ENCODE measurements around the gene FHOD3. TPM values are rescaled to one million over a fixed set of nuclear protein-coding genes. Genes with fewer than 3 reads are reported as not detected.

FHOD3 gene
- total and polyA plus RNA-seq, 4 donors = 0.57 to 1.3 (median 1.2) TPM; not detected in 1

DNA sequence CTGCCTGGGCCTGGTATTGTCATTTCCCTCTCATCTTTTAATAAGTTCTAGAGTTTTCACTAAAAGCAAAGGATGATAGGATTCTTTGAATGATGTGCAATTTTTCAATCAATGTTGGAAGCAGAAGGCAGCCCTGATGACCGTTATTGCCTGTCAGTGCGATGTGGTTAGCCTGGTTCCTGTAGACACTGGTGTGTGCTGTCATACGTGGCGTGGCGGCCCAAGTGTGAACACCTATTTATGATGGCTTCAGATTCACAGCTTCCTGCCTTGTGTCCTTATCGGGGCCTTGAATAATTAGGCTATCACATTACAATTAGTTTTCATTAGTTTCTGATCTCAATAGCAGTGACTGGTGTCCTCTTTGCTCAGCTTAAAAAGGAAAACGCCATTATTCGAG, 312.7 kb downstream of the FHOD3 start (continued):
- TF ChIP-seq, protein P1, sequence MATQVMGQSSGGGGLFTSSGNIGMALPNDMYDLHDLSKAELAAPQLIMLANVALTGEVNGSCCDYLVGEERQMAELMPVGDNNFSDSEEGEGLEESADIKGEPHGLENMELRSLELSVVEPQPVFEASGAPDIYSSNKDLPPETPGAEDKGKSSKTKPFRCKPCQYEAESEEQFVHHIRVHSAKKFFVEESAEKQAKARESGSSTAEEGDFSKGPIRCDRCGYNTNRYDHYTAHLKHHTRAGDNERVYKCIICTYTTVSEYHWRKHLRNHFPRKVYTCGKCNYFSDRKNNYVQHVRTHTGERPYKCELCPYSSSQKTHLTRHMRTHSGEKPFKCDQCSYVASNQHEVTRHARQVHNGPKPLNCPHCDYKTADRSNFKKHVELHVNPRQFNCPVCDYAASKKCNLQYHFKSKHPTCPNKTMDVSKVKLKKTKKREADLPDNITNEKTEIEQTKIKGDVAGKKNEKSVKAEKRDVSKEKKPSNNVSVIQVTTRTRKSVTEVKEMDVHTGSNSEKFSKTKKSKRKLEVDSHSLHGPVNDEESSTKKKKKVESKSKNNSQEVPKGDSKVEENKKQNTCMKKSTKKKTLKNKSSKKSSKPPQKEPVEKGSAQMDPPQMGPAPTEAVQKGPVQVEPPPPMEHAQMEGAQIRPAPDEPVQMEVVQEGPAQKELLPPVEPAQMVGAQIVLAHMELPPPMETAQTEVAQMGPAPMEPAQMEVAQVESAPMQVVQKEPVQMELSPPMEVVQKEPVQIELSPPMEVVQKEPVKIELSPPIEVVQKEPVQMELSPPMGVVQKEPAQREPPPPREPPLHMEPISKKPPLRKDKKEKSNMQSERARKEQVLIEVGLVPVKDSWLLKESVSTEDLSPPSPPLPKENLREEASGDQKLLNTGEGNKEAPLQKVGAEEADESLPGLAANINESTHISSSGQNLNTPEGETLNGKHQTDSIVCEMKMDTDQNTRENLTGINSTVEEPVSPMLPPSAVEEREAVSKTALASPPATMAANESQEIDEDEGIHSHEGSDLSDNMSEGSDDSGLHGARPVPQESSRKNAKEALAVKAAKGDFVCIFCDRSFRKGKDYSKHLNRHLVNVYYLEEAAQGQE (IDR thresholded peaks at IDR 0.05) = no peak
- TF ChIP-seq NR2F2 (IDR thresholded peaks at IDR 0.05) = no peak
- no peak for TF ChIP-seq SP1 (IDR thresholded peaks at IDR 0.05)
- TF ChIP-seq RAD21 (IDR thresholded peaks at IDR 0.05) = no peak

DNA sequence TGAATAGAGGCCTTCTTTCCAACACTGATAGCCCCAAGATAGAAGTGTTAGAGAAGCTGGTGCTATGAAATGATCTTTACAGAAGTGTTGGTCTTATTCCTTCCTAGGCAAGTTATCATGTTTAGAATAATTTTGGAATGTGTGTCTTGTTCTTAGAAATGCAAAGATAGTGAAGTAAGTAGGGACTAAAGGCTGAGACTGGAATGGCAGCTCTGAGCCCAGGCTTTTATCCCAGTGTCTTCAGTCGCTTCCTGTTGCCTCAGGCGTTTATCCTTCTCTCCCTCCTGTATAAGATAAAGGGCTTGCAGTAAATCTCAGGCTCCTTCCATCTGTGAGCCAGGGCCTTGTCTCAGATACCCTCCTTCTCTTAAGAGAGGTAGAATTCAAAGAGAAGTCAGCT, 313.1 kb downstream of the FHOD3 start:
- 81% methylated on average over 2 of the region's 2 CpGs for WGBS

More for the DNA sequence above, 313.1 kb downstream of the FHOD3 start:
- DNase-seq (ENCODE audit: low spot score) = no peak
- Histone ChIP-seq H3K9ac (ENCODE audit: low read depth in 1 of 2, low read length in 2 of 2) (no peak overlapping the region), H3K4me3 (ENCODE audit: low read depth in 1 of 3, low read length in 3 of 3) (no peak overlapping the region), H3K36me3 (ENCODE audit: control insufficient read depth in 4 of 4, insufficient read depth in 3 of 4, low read depth in 1 of 4, low read length in 3 of 4) (no peaks in the 10 kb centered on the region), H3K27me3 (ENCODE audit: control insufficient read depth in 4 of 4, insufficient read depth in 4 of 4, low read length in 3 of 4) (no peaks in the 10 kb centered on the region), H3K4me1 (ENCODE audit: control insufficient read depth in 4 of 4, insufficient read depth in 4 of 4, low read length in 3 of 4) (no peaks in the 10 kb centered on the region), H3K27ac (ENCODE audit: low read depth in 1 of 2, low read length in 2 of 2) (no peak overlapping the region), H3K9me3 (ENCODE audit: control insufficient read depth in 4 of 4, low read length in 3 of 4) (no peaks in the 10 kb centered on the region)
- no peak for TF ChIP-seq TAF1 (conservative IDR thresholded peaks at IDR 0.05)
- no peak for TF ChIP-seq HNF4A (conservative IDR thresholded peaks at IDR 0.05)
- TF ChIP-seq EGR1 (IDR thresholded peaks at IDR 0.05; ENCODE audit: low read depth in 2 of 2) = no peak
- TF ChIP-seq, protein P2, sequence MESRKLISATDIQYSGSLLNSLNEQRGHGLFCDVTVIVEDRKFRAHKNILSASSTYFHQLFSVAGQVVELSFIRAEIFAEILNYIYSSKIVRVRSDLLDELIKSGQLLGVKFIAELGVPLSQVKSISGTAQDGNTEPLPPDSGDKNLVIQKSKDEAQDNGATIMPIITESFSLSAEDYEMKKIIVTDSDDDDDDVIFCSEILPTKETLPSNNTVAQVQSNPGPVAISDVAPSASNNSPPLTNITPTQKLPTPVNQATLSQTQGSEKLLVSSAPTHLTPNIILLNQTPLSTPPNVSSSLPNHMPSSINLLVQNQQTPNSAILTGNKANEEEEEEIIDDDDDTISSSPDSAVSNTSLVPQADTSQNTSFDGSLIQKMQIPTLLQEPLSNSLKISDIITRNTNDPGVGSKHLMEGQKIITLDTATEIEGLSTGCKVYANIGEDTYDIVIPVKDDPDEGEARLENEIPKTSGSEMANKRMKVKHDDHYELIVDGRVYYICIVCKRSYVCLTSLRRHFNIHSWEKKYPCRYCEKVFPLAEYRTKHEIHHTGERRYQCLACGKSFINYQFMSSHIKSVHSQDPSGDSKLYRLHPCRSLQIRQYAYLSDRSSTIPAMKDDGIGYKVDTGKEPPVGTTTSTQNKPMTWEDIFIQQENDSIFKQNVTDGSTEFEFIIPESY (IDR thresholded peaks at IDR 0.05) = no peak
- TF ChIP-seq, protein P3, sequence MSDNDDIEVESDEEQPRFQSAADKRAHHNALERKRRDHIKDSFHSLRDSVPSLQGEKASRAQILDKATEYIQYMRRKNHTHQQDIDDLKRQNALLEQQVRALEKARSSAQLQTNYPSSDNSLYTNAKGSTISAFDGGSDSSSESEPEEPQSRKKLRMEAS (IDR thresholded peaks at IDR 0.05) = no peak
- TF ChIP-seq RAD21 (IDR thresholded peaks at IDR 0.05) = no peak
- TF ChIP-seq FOXA1 (IDR thresholded peaks at IDR 0.05) = no peak
- no peak for TF ChIP-seq FOXA2 (IDR thresholded peaks at IDR 0.05)
- no peak for TF ChIP-seq NR2F2 (IDR thresholded peaks at IDR 0.05)
- no peak for TF ChIP-seq HNF4G (IDR thresholded peaks at IDR 0.05)
- no peak for TF ChIP-seq YY1 (IDR thresholded peaks at IDR 0.05)
- no peak for TF ChIP-seq RXRA (IDR thresholded peaks at IDR 0.05)
- TF ChIP-seq SP1 (IDR thresholded peaks at IDR 0.05) = no peak
- TF ChIP-seq, protein P4, sequence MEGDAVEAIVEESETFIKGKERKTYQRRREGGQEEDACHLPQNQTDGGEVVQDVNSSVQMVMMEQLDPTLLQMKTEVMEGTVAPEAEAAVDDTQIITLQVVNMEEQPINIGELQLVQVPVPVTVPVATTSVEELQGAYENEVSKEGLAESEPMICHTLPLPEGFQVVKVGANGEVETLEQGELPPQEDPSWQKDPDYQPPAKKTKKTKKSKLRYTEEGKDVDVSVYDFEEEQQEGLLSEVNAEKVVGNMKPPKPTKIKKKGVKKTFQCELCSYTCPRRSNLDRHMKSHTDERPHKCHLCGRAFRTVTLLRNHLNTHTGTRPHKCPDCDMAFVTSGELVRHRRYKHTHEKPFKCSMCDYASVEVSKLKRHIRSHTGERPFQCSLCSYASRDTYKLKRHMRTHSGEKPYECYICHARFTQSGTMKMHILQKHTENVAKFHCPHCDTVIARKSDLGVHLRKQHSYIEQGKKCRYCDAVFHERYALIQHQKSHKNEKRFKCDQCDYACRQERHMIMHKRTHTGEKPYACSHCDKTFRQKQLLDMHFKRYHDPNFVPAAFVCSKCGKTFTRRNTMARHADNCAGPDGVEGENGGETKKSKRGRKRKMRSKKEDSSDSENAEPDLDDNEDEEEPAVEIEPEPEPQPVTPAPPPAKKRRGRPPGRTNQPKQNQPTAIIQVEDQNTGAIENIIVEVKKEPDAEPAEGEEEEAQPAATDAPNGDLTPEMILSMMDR (IDR thresholded peaks at IDR 0.05; ENCODE audit: low read depth, low read length, missing input control) = no peak
- TF ChIP-seq, protein P5, sequence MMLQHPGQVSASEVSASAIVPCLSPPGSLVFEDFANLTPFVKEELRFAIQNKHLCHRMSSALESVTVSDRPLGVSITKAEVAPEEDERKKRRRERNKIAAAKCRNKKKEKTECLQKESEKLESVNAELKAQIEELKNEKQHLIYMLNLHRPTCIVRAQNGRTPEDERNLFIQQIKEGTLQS (IDR thresholded peaks at IDR 0.05) = no peak
- no peak for TF ChIP-seq JUND (IDR thresholded peaks at IDR 0.05)
- TF ChIP-seq, protein P1 (IDR thresholded peaks at IDR 0.05) = no peak
